Uterus (tissue), 4 donors: Measurements from ENCODE around the gene CAPS. TPM values are rescaled to one million over a fixed set of nuclear protein-coding genes. Genes with fewer than 3 reads are reported as not detected.
"Not testable (repeated sequence)": the region's sequence is repeated elsewhere in the genome, so short reads cannot be mapped to it uniquely, and the experiment has no call there.

Source experiments
- DNase-seq, 2 donors: peaks; one replicate each; pipeline ENCODE4 v3.0.0-alpha.2; 2019 to 2020
- H3K27ac ChIP-seq, 2 donors: fragments of 200-600 bp; sonication (generic); 1 replicate in 1 of 2; 2 replicates in 1 of 2; pipeline ENCODE4 v1.5.1; 2016 to 2018
- H3K27me3 ChIP-seq, 2 donors: fragments of 200-600 bp; sonication (generic); one replicate each; pipeline ENCODE4 v1.5.1; 2018 to 2019; ENCODE audit warnings: control low read depth in 1 of 2
- H3K36me3 ChIP-seq, 2 donors: fragments of 200-600 bp; sonication (generic); one replicate each; pipeline ENCODE4 v1.5.1; 2019; ENCODE audit warnings: control low read depth in 1 of 2
- H3K4me1 ChIP-seq, 2 donors: fragments of 200-600 bp; sonication (generic); one replicate each; pipeline ENCODE4 v1.5.1; 2018 to 2019; ENCODE audit warnings: control low read depth in 1 of 2
- H3K4me3 ChIP-seq, 2 donors: fragments of 200-600 bp; sonication (generic); 1 replicate in 1 of 2; 2 replicates in 1 of 2; pipeline ENCODE4 v1.5.1; 2018 to 2019; ENCODE audit warnings: mild to moderate bottlenecking in 1 of 2
- H3K9me3 ChIP-seq, 2 donors: fragments of 200-600 bp; sonication (generic); one replicate each; pipeline ENCODE4 v1.5.1; 2019; ENCODE audit warnings: control low read depth in 1 of 2
- CTCF ChIP-seq, 4 experiments: fragments of 200-600 bp in 2 of 4; fragments of 450-650 bp in 2 of 4; sonication (generic) in 2 of 4; IDR thresholded peaks; one replicate each; pipeline ENCODE4 v1.5.1; 2016 to 2019; ENCODE audit warnings: antibody characterized with exemption in 4 of 4, mild to moderate bottlenecking in 2 of 4, moderate library complexity in 1 of 4
- POLR2A ChIP-seq, 2 donors: fragments of 450-650 bp; IDR thresholded peaks; one replicate each; pipeline ENCODE4 v1.6.1; 2016; ENCODE audit warnings: antibody characterized with exemption in 2 of 2, mild to moderate bottlenecking in 1 of 2, moderate library complexity in 1 of 2
- intact Hi-C: fragments of 100-400 bp; cut with DNase I; formaldehyde crosslinking; loops from one replicate; pipeline ENCODE4 v1.15.1; 2023; ENCODE audit warnings: low total_unique reads
- total RNA-seq, 4 donors: library from RNA; depleted of rRNA in 3 of 4; stranded (reverse); fragments of >200 nt in 3 of 4; gene quantifications; one replicate each; pipeline versions ENCODE4 v1.1.0 to v1.2.4, GENCODE V29; 2014 to 2023
- donor health status: DM: yes; HTN: yes; CAD: no.

The CAPS gene
- total RNA-seq, 4 donors from 2014 or later, result 2.0 to 48.7 (median 12.4) TPM

- H3K4me1 ChIP-seq, result no peaks in the 10 kb centered on the region
- no peaks in the 10 kb centered on the region for H3K9me3 ChIP-seq
- intact Hi-C loops, result no loop called here
- DNase-seq, result no peak
- TF ChIP-seq CTCF (IDR thresholded peaks at IDR 0.05), result no peak
- TF ChIP-seq POLR2A (IDR thresholded peaks at IDR 0.05), result no peak
- no peak overlapping the region for H3K27ac ChIP-seq
- no peaks in the 10 kb centered on the region for H3K36me3 ChIP-seq
- H3K4me3 ChIP-seq, result no peak overlapping the region
- no peaks in the 10 kb centered on the region for H3K27me3 ChIP-seq
Observed at GRCh38 chr19:5870986-5871394, 43.1 kb upstream of the CAPS start.

DNA sequence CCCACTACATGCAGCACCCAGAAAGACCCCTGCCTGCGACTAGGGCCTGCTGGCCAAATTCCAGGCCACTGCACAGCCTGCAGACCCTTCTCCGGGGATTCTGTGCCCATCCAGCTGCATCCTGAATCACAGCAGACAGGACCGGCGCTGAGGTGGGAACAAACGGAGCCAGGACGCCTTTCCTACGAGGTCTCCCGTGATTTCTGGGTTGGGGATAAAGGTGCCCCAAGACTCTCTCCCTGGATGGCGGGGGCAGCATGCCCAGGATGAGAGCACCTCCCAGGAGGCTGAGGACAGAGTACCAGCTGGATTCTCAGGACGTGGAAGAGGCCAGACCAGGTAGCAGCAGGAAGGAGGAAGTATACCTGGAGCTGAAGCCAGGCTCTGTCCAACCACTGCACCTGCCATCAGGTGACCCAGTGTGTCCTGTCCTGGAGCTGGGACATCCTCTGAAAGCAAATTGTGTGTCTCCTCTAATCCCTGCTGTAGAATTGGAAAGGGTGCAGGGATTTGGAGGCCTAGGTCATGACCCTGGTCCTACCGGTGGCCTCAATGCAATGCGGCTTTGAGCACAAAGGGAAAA lies 40.3 kb upstream of the CAPS start:
- no peak for DNase-seq
- Histone ChIP-seq H3K4me3 (no peak overlapping the region), H3K27ac (no peak overlapping the region), H3K4me1 (no peaks in the 10 kb centered on the region), H3K9me3 (no peaks in the 10 kb centered on the region), H3K27me3 (no peaks in the 10 kb centered on the region), H3K36me3 (no peaks in the 10 kb centered on the region)
- TF ChIP-seq POLR2A (IDR thresholded peaks at IDR 0.05) (no peak), CTCF (IDR thresholded peaks at IDR 0.05) (no peak)
- intact Hi-C loops, result no loop called here

GRCh38 chr19:5874496-5874895 lies 39.6 kb upstream of the CAPS start:
- not testable (repeated sequence) for H3K27me3 ChIP-seq

DNA sequence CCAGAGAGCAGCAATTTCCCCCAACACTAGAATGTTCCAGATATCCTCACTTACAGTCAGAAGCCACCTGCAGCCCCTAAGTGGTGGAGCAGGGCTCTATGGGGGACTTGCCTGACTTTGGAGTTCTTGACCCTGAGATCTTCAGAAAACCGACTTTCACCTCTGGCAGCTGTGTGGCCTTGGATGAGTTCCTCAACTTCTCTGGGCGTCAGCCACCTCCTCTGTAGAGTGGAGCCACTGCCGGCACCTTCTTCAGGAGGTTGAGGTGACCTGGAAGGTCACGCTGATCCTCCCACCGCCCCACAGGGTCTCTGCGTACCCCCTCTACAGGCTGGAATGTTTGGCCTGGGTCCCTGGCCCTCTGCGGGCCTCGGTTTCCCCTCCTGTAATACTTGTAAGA lies 36.6 kb upstream of the CAPS start:
- H3K4me1 ChIP-seq, result peaks cover 0 to 4% of the 10 kb centered on the region in 2 donors
- DNase-seq, result no peak
- H3K27me3 ChIP-seq, result no peaks in the 10 kb centered on the region
- no peaks in the 10 kb centered on the region for H3K36me3 ChIP-seq
- H3K4me3 ChIP-seq, result no peak overlapping the region
- H3K27ac ChIP-seq, result no peak overlapping the region
- H3K9me3 ChIP-seq, result no peaks in the 10 kb centered on the region
- TF ChIP-seq CTCF (IDR thresholded peaks at IDR 0.05), result no peak
- TF ChIP-seq POLR2A (IDR thresholded peaks at IDR 0.05), result no peak
- intact Hi-C loops, result no loop called here

More at GRCh38 chr19:5874496-5874895, 39.6 kb upstream of the CAPS start:
- intact Hi-C loops, H3K9me3 ChIP-seq, H3K4me1 ChIP-seq, H3K27ac ChIP-seq, H3K36me3 ChIP-seq, DNase-seq, H3K4me3 ChIP-seq: not testable (repeated sequence)

- Histone ChIP-seq H3K27me3 (no peaks in the 10 kb centered on the region), H3K9me3 (no peaks in the 10 kb centered on the region), H3K27ac (no peak overlapping the region), H3K36me3 (no peaks in the 10 kb centered on the region), H3K4me1 (peaks cover 0 to 4% of the 10 kb centered on the region in 2 donors), H3K4me3 (no peak overlapping the region)
- no peak for DNase-seq
- intact Hi-C loops, result no loop called here
- TF ChIP-seq CTCF (IDR thresholded peaks at IDR 0.05) (no peak), POLR2A (IDR thresholded peaks at IDR 0.05) (no peak)
Observed at GRCh38 chr19:5877882-5878281, 36.2 kb upstream of the CAPS start.

- H3K27ac ChIP-seq, result no peak overlapping the region
- H3K4me1 ChIP-seq, result peaks cover 0 to 4% of the 10 kb centered on the region in 2 donors
- TF ChIP-seq CTCF (IDR thresholded peaks at IDR 0.05) (no peak), POLR2A (IDR thresholded peaks at IDR 0.05) (no peak)
- H3K27me3 ChIP-seq, result no peaks in the 10 kb centered on the region
- H3K4me3 ChIP-seq, result no peak overlapping the region
- no peaks in the 10 kb centered on the region for H3K9me3 ChIP-seq
- intact Hi-C loops, result no loop called here
- no peak for DNase-seq
- H3K36me3 ChIP-seq, result no peaks in the 10 kb centered on the region
Observed at GRCh38 chr19:5880196-5880595, 33.9 kb upstream of the CAPS start.
